Hepatocyte (in vitro differentiated cells): Measurements from ENCODE around the gene TANGO6.

ENCODE experiments used
- EZH2 ChIP-seq: fragments of 200-600 bp; sonication (generic); IDR thresholded peaks from 2 replicates; pipeline ENCODE4 v1.6.1; 2016; ENCODE audit warnings: antibody characterized with exemption, mild to moderate bottlenecking, borderline replicate concordance
- TF ChIP-seq, protein P1 (sequence below): fragments of 200-600 bp; sonication (generic); IDR thresholded peaks from 2 replicates; pipeline ENCODE4 v1.5.1; 2016; ENCODE audit warnings: antibody characterized with exemption, mild to moderate bottlenecking; ENCODE audit not compliant: poor library complexity

GRCh38 chr16:69123910-69124309, 280.6 kb downstream of the TANGO6 start:
- TF ChIP-seq, protein P1, sequence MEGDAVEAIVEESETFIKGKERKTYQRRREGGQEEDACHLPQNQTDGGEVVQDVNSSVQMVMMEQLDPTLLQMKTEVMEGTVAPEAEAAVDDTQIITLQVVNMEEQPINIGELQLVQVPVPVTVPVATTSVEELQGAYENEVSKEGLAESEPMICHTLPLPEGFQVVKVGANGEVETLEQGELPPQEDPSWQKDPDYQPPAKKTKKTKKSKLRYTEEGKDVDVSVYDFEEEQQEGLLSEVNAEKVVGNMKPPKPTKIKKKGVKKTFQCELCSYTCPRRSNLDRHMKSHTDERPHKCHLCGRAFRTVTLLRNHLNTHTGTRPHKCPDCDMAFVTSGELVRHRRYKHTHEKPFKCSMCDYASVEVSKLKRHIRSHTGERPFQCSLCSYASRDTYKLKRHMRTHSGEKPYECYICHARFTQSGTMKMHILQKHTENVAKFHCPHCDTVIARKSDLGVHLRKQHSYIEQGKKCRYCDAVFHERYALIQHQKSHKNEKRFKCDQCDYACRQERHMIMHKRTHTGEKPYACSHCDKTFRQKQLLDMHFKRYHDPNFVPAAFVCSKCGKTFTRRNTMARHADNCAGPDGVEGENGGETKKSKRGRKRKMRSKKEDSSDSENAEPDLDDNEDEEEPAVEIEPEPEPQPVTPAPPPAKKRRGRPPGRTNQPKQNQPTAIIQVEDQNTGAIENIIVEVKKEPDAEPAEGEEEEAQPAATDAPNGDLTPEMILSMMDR, result peak; percentile 78
- TF ChIP-seq EZH2, result no peak
